ENCODE measurements around the gene XG. TPM values are rescaled to one million over a fixed set of nuclear protein-coding genes. Genes with fewer than 3 reads are reported as not detected.
"Not testable (repeated sequence)": the region's sequence is repeated elsewhere in the genome, so short reads cannot be mapped to it uniquely, and the experiment has no call there.

The XG gene
- total RNA-seq, 1 donor from 2014 or later, result not detected

GRCh38 chrX:2733286-2733685 is 18.6 kb upstream of the XG start:
- no peak for DNase-seq (ENCODE audit: low read depth)

GRCh38 chrX:2735270-2735669 is 16.6 kb upstream of the XG start:
- DNase-seq (ENCODE audit: low read depth), result no peak

- no peak for DNase-seq (ENCODE audit: low read depth)
Observed at GRCh38 chrX:2740672-2741071, 11.2 kb upstream of the XG start.

- DNase-seq (ENCODE audit: low read depth), result no peak
Observed at GRCh38 chrX:2741386-2741785, 10.5 kb upstream of the XG start.

GRCh38 chrX:2746250-2746649 is 5.6 kb upstream of the XG start:
- not testable (repeated sequence) for DNase-seq (ENCODE audit: low read depth)

GRCh38 chrX:2748171-2748814 is 3.5 kb upstream of the XG start:
- DNase-seq (ENCODE audit: low read depth), result no peak

GRCh38 chrX:2748815-2749188 is 3.0 kb upstream of the XG start:
- no peak for DNase-seq (ENCODE audit: low read depth)

- DNase-seq (ENCODE audit: low read depth), result no peak
Observed at GRCh38 chrX:2751291-2751690, 549 bp upstream of the XG start.

- DNase-seq (ENCODE audit: low read depth), result not testable (repeated sequence)
Observed at GRCh38 chrX:2752441-2752840, 601 bp downstream of the XG start.

- not testable (repeated sequence) for DNase-seq (ENCODE audit: low read depth)
Observed at GRCh38 chrX:2755163-2755715, 3.4 kb downstream of the XG start.

- DNase-seq (ENCODE audit: low read depth), result no peak
Observed at GRCh38 chrX:2756548-2756947, 4.7 kb downstream of the XG start.

GRCh38 chrX:2761246-2761645 is 9.4 kb downstream of the XG start:
- DNase-seq (ENCODE audit: low read depth), result no peak

GRCh38 chrX:2762671-2763070 is 10.8 kb downstream of the XG start:
- not testable (repeated sequence) for DNase-seq (ENCODE audit: low read depth)

- DNase-seq (ENCODE audit: low read depth), result not testable (repeated sequence)
Observed at GRCh38 chrX:2764766-2765548, 13.1 kb downstream of the XG start.

- DNase-seq (ENCODE audit: low read depth), result no peak
Observed at GRCh38 chrX:2765549-2765830, 13.7 kb downstream of the XG start.

GRCh38 chrX:2766906-2767305 is 15.1 kb downstream of the XG start:
- no peak for DNase-seq (ENCODE audit: low read depth)

- DNase-seq (ENCODE audit: low read depth), result no peak
Observed at GRCh38 chrX:2767631-2768455, 16.0 kb downstream of the XG start.

GRCh38 chrX:2769615-2770014 is 17.8 kb downstream of the XG start:
- DNase-seq (ENCODE audit: low read depth), result no peak

GRCh38 chrX:2773166-2774055 is 21.6 kb downstream of the XG start:
- DNase-seq (ENCODE audit: low read depth), result not testable (repeated sequence)

- DNase-seq (ENCODE audit: low read depth), result no peak
Observed at GRCh38 chrX:2774057-2774456, 22.2 kb downstream of the XG start.

- no peak for DNase-seq (ENCODE audit: low read depth)
Observed at GRCh38 chrX:2774776-2775175, 22.9 kb downstream of the XG start.
